Smooth muscle cell of the brain vasculature (primary cell): Measurements from ENCODE around the gene NCL.

Experiments
- DNase-seq: peaks from one replicate; pipeline ENCODE4 v3.0.0-alpha.2; 2012; ENCODE audit warnings: low read depth, low spot score

Gene NCL

GRCh38 chr2:231463698-231464575, at the start of gene NCL:
Gene NCL (minus strand): TSS chr2:231464484. CDS start chr2:231464353, 131 bp downstream.
- DNase-seq = peak; percentile 95

- DNase-seq = no peak
Measured at GRCh38 chr2:231513746-231514224, 49.5 kb upstream of the NCL start.

- no peak for DNase-seq
Measured at GRCh38 chr2:231512222-231512621, 47.9 kb upstream of the NCL start.

- DNase-seq = no peak
Measured at GRCh38 chr2:231503766-231504165, 39.5 kb upstream of the NCL start.

- no peak for DNase-seq
Measured at GRCh38 chr2:231502596-231502995, 38.3 kb upstream of the NCL start.

- no peak for DNase-seq
Measured at GRCh38 chr2:231497651-231498050, 33.4 kb upstream of the NCL start.

GRCh38 chr2:231494669-231495068, 30.4 kb upstream of the NCL start:
- DNase-seq = no peak

GRCh38 chr2:231490801-231491200, 26.5 kb upstream of the NCL start:
- no peak for DNase-seq

- DNase-seq = no peak
Measured at GRCh38 chr2:231489990-231490389, 25.7 kb upstream of the NCL start.

- no peak for DNase-seq
Measured at GRCh38 chr2:231488331-231488730, 24.0 kb upstream of the NCL start.

- DNase-seq = no peak
Measured at GRCh38 chr2:231486851-231487596, 22.7 kb upstream of the NCL start.

- no peak for DNase-seq
Measured at GRCh38 chr2:231483398-231484329, 19.4 kb upstream of the NCL start.

- no peak for DNase-seq
Measured at GRCh38 chr2:231482806-231483391, 18.6 kb upstream of the NCL start.

GRCh38 chr2:231480781-231481180, 16.5 kb upstream of the NCL start:
- no peak for DNase-seq

- DNase-seq = no peak
Measured at GRCh38 chr2:231479455-231479854, 15.2 kb upstream of the NCL start.

- DNase-seq = no peak
Measured at GRCh38 chr2:231476920-231477319, 12.6 kb upstream of the NCL start.

GRCh38 chr2:231475965-231476364, 11.7 kb upstream of the NCL start:
- no peak for DNase-seq

- no peak for DNase-seq
Measured at GRCh38 chr2:231472816-231473215, 8.5 kb upstream of the NCL start.

GRCh38 chr2:231470246-231470900, 6.1 kb upstream of the NCL start:
- no peak for DNase-seq

- no peak for DNase-seq
Measured at GRCh38 chr2:231469583-231469950, 5.3 kb upstream of the NCL start.
